Measurements from ENCODE around the gene ITGBL1.
"Not testable (repeated sequence)": the region's sequence is repeated elsewhere in the genome, so short reads cannot be mapped to it uniquely, and the experiment has no call there.

The ITGBL1 gene

DNA sequence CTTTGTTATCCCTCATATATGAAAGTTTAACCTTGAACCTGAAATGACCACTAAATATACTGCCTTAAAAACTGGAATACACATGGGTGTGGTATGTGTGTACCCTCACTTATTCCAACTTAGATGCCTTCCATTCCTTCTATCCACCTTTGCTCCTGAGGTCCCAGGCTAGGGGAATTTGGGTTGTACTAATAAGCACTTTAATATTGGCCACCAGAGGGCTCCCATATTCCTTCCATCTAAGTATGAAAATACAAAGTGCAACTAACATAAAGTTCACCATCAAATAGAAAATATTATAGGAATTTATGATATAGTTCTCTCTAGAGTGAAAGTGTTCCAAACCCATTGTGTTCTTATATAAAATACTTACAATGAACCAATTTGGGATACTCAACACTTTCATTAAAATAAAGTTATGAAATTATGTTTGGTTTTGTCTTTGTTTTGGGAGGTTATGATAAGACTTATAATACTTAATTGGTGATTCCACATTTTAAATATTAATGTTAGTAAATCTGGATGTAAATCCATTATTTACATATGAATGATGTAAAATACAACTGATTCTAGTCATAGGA is 62.3 kb downstream of the ITGBL1 start:
- no peak for DNase-seq

GRCh38 chr13:101515504-101515903 is 63.0 kb downstream of the ITGBL1 start:
- DNase-seq = no peak

GRCh38 chr13:101516262-101516661 is 63.8 kb downstream of the ITGBL1 start:
- no peak for DNase-seq

DNA sequence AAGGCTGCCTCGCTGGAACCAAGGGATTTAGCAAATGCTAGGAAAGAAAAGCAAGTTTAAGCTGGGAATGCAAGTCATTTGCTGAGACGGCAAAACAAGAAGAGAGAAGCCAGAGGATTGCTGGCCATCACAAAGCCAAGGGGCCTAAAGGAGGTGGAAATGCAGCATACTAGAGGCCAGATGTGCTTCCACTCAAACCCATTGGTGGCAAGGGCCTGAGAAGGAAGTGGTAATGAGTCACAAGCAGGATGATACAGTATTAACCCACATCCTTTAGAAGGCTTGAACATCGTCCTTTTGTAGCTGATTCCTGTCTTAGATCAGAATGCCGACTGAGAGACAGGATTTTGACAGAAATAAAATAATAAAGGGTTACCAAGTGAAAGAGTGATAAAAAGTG is 68.2 kb downstream of the ITGBL1 start:
- no peak for DNase-seq

GRCh38 chr13:101521371-101521770 is 68.9 kb downstream of the ITGBL1 start:
- DNase-seq = no peak

DNA sequence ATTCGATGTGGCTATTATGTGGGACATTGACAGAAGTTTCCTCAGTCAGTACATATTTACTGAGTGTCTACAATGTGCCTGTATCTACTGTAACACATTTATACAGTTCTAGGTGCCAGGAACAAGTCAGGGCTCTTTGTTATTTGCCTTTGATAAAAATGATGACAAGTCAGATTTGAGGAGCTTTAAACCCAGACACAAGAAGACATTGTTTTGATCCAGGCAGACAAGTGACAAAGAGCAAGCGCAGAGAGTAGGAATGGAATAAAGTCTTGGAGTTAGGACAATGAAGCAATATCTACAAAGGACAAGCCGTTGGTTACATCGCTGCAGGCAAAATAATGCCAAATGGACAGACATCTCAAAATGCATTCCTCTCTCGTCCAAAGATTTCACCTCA is 70.1 kb downstream of the ITGBL1 start:
- no peak for DNase-seq

DNA sequence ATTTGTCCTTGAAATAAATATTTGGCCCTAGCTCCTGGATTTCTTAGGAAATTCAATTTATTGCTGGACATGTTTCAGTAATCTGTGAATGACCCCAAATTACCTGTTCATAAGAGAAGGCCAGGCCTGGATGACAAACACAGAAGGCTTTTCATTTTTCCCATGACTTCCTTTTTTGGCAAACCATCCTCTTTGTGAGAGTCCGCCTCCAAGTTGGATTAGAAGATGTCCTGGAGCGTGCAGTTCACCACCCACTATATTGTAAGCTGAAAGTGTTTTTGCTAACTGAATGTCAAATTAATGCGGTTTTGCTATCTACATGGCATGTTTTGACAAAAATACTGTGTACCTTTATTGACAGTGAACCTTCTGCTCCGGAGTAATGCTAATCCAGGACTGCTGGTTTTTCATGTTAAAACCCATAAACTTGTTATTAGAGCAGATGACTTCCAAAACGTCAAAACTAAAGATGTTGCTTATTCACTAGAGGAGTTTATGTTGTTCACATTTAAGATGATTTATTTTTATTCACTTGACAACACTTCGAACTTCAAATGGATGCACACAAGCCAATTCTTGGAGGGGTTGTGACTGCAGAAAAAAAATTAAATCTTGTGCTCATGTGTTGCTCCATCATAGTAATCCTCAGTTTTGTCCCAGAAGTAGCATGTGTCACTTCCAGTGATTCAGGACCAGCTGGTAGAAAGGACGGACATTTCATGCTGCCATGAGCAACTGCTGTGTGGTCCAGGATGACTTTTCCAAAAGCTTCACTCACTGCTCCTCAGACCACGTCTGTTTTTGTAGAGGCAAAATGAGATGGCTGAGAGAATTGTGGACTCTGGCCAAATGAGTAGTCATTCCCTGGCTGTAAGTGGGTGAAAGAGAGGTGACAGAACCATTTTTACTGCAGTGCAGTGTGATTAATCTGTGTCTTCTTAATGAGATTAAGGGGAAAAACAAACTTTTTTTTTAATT is 71.0 kb downstream of the ITGBL1 start:
- DNase-seq = no peak

DNA sequence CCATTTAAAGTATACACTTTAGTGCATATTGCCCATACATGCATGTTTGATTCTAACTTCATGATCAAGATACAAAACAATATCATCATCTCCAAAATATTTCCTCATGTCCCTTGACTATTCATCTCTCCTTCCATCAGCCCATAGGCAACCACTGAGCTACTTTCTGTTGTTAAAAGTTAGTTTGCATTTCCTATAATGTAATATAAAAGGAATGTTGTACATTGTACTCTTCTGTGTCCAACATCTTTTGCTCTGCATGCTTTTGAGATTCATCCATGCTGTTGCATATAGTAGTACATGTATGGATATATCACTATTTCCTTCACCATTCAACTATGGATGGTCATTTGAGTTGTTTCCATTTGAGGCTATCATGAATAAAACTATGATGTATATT is 74.7 kb downstream of the ITGBL1 start:
- no peak for DNase-seq

GRCh38 chr13:101529422-101529821 is 76.9 kb downstream of the ITGBL1 start:
- DNase-seq = no peak

GRCh38 chr13:101530293-101530692 is 77.8 kb downstream of the ITGBL1 start:
- no peak for DNase-seq

GRCh38 chr13:101535192-101535746 is 82.8 kb downstream of the ITGBL1 start:
- DNase-seq = no peak

DNA sequence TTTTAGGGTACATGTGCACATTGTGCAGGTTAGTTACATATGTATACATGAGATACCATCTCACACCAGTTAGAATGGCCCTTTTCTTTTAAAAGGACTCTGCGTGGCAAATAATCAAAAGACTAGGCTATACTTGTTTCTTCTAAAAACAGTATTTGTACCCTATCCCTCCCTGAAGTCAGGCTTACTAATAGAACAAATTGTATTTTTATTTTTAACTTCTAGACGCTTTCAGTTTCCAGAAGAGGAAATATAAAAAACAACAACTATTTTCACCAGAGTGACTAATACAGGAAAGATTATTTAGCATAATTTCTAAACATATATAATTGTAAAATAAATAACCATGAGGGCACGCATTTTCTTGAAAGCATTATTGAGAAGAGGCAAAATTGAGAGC is 83.6 kb downstream of the ITGBL1 start:
- no peak for DNase-seq

GRCh38 chr13:101544544-101544943 is 92.1 kb downstream of the ITGBL1 start:
- DNase-seq = not testable (repeated sequence)

DNA sequence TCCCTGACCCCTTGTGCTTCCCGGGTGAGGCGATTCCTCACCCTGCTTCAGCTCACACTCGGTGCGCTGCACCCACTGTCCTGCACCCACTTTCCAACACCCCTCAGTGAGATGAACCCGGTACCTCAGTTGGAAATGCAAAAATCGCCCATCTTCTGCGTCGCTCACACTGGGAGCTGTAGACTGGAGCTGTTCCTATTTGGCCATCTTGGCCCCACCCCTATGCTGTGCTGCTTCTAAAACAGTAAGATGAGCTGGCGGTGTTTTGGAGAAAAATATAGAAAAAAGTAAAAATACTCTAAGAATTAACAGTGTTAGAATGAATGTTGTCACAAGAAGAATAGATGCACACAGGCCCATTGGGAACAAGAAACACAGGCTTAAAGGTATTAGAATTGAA is 92.5 kb downstream of the ITGBL1 start:
- DNase-seq = no peak

- DNase-seq = no peak
Observed at GRCh38 chr13:101545521-101545920, 93.0 kb downstream of the ITGBL1 start.

- no peak for DNase-seq
Observed at GRCh38 chr13:101552286-101552685, 99.8 kb downstream of the ITGBL1 start.

DNA sequence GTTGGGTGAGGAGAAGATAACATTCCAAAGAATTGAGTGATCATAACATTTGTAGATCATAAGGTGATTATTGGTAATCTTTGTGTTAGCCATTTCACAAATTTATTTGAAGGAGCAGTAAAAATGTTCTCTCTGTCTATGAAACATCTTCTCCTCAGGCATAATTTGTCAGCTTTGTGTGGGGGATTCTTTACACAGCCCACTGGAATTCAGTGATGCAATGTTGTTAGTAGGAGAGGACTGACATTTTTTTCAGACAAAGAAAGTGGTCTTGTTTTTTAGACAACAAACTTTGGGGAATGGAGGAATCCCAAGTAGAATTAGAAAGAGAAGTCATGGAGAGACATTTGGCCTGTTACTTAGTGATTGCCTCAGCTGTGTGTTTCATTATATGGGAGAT is 100.3 kb downstream of the ITGBL1 start:
- no peak for DNase-seq

DNA sequence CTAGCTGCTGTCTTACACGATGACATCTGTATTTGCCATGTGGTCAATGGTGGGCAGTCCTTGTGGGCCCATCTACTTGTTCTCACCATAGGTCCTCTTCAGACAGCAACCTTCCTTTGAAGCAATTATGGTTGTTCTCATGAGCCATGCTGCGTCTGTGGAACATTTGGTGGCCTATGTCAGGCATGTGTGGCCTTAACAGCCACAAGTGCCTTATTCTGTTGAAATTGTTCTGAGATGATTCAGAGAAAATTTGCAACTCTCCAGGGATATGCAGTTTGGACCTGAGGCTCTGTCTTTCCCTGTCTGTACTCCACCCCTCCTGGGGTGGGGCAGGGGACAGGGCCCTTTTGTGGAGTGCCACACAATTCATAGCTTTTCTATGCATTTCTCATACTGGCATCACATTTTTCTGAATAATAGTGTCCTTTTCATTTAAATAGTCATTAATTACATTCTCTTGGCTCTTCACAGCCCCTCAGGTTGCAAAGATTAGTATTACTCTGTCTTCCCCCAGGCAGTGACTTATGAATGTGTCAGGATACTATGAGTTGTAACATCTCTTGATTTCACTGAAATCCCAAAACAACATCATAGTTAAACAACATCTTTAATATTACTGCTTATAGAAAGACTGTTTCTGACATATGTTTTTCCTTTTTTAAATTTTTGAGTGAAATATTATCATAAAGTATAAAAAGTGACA is 102.1 kb downstream of the ITGBL1 start:
- DNase-seq = no peak

GRCh38 chr13:101555610-101556009 is 103.1 kb downstream of the ITGBL1 start:
- DNase-seq = no peak

DNA sequence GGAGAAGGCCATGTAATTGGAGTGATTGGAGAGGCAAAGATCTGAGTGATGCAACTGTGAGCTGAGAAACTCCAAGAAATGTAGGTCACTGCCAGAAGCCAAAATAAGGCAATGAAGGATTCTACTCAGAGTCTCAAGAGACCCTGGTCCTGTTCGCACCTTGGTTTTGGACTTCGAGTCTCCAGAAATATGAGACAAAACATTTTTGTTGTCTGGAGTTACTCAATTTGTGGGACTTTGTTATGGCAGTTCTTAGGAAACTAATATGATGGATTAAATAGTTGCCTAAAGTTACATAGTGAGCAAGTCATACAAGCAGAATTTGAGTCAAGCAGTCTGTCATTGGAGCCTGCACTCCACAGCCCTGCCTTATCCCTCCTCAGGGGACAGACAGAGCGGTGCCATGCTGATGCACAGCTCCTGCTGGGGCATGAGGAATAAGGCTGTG is 104.2 kb downstream of the ITGBL1 start:
- no peak for DNase-seq

DNA sequence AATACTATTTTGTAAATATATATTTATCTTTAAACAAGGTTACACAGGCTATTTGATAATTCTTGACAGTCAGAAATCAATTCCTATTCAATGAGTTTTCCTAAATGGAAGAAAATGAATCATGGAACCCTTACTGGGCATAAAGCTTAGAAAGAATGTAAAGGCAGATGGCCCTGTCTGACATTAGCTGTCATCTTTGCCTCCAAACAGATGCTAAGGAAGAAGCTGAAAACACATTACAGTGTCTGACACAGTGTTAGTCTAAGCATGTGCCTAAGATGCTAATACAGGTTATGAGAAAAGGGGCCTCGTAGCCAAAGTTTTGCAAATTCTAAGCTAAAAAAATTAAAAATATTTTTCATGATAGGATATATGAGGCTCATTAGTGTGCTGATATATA is 112.8 kb downstream of the ITGBL1 start:
- DNase-seq = no peak

GRCh38 chr13:101567841-101568240 is 115.4 kb downstream of the ITGBL1 start:
- DNase-seq = no peak

DNA sequence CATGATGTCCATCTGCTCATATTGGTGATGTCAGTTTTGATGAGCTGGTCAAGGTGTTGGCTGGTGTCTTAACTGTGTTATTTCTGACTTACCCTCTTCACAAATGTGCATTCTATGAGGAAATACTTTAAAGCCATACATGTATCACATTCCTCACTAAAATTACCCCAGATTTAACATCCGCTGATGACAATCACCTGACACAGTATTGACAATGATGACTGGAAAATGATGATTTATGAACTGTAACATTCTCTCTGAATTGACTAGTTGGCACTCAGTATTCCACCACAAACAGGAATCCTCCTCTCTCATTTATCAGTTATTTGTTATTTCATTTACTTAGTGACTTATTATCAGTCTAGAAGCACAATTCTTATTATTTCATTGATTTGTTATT is 117.3 kb downstream of the ITGBL1 start:
- no peak for DNase-seq

All from 8988T (cell line).